ENCODE measurements around the gene FZD4.

GRCh38 chr11:86981777-86982540, 26.8 kb upstream of the FZD4 start:
- TF ChIP-seq, protein P1, sequence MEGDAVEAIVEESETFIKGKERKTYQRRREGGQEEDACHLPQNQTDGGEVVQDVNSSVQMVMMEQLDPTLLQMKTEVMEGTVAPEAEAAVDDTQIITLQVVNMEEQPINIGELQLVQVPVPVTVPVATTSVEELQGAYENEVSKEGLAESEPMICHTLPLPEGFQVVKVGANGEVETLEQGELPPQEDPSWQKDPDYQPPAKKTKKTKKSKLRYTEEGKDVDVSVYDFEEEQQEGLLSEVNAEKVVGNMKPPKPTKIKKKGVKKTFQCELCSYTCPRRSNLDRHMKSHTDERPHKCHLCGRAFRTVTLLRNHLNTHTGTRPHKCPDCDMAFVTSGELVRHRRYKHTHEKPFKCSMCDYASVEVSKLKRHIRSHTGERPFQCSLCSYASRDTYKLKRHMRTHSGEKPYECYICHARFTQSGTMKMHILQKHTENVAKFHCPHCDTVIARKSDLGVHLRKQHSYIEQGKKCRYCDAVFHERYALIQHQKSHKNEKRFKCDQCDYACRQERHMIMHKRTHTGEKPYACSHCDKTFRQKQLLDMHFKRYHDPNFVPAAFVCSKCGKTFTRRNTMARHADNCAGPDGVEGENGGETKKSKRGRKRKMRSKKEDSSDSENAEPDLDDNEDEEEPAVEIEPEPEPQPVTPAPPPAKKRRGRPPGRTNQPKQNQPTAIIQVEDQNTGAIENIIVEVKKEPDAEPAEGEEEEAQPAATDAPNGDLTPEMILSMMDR (IDR thresholded peaks at IDR 0.05): no peak
- TF ChIP-seq POLR2A (IDR thresholded peaks at IDR 0.05): no peak
- TF ChIP-seq POLR2AphosphoS5 (IDR thresholded peaks at IDR 0.05; ENCODE audit: insufficient read depth in 1 of 2, low read depth in 1 of 2): no peak
